GM18907 (cell line): Measurements from ENCODE around the gene HSPA6.
"Not testable (repeated sequence)": the region's sequence is repeated elsewhere in the genome, so short reads cannot be mapped to it uniquely, and the experiment has no call there.

ENCODE experiments used
- ATAC-seq: cut with Tn5 transposase; IDR thresholded peaks from one replicate; pipeline ENCODE4 v1.9.1; 2021; ENCODE audit warnings: mild to moderate bottlenecking, moderate library complexity; ENCODE audit not compliant: unreplicated experiment

The HSPA6 gene

DNA sequence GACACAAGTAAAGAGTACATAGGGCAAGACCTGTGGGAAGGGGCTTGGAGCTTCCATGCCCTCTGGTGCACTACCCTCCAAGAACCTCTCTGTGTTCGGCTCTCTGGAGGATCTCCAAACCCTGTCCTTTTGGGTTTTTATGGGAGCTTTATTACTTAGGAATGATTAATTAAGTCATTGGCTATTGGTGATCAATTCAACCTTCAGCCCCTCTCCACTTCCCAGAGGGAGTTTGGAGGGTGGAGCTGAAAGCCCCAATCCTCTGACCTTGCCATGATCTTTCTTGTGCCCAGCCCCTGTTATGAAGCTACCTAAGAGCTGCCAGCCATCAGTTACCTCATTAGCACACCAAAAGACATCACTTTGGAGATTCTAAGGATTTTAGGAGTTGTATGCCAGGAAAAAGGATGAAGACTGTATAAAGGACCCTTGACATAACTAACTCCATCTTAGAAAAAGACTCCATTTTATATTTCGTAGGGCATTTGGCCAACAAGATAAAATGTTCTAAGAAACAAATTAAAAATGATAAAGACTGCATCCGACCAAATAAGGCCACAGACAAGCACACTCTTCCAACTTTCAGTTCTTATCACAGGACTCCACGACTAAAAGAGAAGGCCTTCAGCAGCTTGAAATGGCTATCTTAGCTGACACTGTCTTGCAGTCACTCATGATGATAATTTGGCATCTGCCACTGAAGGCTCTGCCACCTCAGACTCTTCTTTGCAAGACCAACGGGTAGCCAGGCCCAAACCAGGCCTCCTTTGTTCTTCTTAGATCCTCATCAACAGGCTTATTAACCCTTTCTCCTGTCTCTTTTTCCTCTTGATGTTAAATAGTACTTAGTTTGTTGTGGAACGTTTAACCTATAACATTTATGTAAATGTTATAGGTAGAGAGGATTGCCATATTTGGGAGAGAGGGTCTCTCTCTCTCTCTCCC, 33.4 kb downstream of the HSPA6 start:
- not testable (repeated sequence) for ATAC-seq

GRCh38 chr1:161560960-161561715, 36.8 kb downstream of the HSPA6 start:
- not testable (repeated sequence) for ATAC-seq

DNA sequence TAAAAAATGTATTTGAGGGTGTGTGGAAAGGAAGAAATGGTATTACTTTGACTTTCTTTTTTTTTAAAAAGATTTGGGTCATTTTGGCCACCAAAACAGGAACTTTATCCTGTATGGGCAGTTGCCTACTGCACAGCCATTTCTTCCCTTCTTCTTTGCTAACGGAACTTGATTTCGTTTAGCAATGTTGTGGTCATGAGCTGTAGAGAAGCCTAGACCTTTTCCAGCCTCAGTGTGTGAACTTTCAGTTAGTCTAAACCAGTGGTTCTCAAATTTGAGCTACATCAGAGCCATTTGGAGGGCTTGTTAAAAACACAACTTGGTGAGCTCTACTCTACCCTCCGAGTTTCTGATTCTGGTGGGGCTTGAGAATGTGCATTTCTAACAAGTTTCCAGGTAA, 38.1 kb downstream of the HSPA6 start:
- ATAC-seq: not testable (repeated sequence)

DNA sequence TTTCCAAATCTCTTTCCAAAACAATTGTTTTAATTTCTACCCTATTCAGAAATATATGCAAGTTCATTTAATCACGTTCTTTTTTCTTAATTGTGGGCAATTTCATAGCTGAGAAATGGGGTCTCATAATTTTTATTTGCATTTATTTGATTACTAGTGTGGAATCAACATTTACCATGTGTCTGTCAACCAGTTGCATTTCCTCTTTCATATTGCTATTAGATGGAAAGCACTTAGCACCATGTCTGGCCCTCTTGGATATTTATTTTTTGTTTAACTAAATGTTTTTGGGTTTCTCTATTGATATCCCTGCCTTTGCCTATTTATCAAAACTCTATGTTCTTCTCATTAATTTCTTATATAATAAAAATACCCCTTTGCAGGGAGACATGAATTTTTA, 39.2 kb downstream of the HSPA6 start:
- ATAC-seq: not testable (repeated sequence)

- ATAC-seq: not testable (repeated sequence)
Observed at GRCh38 chr1:161566602-161566960, 42.2 kb downstream of the HSPA6 start.

GRCh38 chr1:161571703-161572102, 47.4 kb downstream of the HSPA6 start:
- not testable (repeated sequence) for ATAC-seq
